GM13977 (cell line): ENCODE data around the gene DUSP5.
A peak's percentile ranks its signal among the peaks of the same experiment; 100 is the strongest.
"Not testable (repeated sequence)": the region's sequence is repeated elsewhere in the genome, so short reads cannot be mapped to it uniquely, and the experiment has no call there.

ENCODE experiments used
- DNase-seq: peaks from one replicate; pipeline ENCODE4 v3.0.0; 2012; ENCODE audit warnings: low spot score
- in situ Hi-C: fragments of 300-500 bp; cut with MboI; formaldehyde crosslinking; loops from one replicate; pipeline ENCODE4 v1.12.0; 2022; ENCODE audit warnings: low sequenced_read_pairs, low pct_unique_long_range_greater_than_20kb, mixed read lengths, inconsistent platforms; ENCODE audit not compliant: unreplicated experiment
- TF ChIP-seq, protein P1 (sequence below): IDR thresholded peaks from 2 replicates; pipeline ENCODE4 v1.5.1; 2012; ENCODE audit warnings: mild to moderate bottlenecking, control low read depth; ENCODE audit not compliant: insufficient read depth; ENCODE audit errors: extremely low read depth, missing control alignments

The DUSP5 gene

DNA sequence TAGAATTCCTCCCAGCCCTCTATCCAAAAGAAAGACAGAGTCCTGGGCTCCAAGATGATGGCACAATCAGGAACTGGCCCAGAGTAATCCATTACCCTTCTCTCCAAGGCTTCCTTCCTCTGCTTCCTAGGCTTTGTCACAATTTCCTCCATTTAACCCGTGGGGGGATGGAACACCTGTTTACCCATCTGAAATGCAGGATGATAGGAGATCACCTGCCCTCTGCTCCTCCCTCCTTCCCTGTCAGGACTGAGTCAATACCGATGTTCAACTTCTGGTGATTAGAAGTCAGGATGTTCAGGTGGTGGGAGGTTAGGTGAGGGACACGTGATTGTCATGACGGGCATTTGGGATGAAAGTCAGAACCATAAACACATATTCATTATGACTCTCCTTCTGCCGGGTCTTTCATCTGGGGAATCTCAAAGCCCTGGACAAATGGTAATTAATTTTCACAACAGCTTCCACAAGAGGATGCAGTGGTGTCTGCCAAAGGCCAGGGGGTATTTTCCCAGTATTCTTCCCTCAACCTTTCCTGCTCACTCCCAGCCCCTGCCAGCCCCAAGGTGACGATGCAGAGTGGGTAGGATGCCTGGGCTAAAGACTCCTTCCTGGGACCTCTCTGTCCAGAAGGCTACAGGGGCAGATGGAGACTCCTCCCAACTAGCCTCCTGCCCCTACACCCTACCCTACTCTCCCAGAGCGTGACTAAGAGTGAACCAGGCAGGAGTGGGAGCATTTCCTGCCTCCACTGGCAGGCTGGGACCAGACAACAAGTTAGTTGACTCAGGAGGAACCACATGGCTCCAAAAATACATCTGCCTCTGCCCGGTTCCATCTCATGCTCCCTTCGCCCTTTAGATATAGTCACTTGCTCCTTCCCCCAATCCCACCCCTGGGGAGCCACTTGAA lies 27.9 kb downstream of the DUSP5 start:
- in situ Hi-C loops = no loop called here
- no peak for DNase-seq
- TF ChIP-seq, protein P1, sequence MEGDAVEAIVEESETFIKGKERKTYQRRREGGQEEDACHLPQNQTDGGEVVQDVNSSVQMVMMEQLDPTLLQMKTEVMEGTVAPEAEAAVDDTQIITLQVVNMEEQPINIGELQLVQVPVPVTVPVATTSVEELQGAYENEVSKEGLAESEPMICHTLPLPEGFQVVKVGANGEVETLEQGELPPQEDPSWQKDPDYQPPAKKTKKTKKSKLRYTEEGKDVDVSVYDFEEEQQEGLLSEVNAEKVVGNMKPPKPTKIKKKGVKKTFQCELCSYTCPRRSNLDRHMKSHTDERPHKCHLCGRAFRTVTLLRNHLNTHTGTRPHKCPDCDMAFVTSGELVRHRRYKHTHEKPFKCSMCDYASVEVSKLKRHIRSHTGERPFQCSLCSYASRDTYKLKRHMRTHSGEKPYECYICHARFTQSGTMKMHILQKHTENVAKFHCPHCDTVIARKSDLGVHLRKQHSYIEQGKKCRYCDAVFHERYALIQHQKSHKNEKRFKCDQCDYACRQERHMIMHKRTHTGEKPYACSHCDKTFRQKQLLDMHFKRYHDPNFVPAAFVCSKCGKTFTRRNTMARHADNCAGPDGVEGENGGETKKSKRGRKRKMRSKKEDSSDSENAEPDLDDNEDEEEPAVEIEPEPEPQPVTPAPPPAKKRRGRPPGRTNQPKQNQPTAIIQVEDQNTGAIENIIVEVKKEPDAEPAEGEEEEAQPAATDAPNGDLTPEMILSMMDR = no peak

DNA sequence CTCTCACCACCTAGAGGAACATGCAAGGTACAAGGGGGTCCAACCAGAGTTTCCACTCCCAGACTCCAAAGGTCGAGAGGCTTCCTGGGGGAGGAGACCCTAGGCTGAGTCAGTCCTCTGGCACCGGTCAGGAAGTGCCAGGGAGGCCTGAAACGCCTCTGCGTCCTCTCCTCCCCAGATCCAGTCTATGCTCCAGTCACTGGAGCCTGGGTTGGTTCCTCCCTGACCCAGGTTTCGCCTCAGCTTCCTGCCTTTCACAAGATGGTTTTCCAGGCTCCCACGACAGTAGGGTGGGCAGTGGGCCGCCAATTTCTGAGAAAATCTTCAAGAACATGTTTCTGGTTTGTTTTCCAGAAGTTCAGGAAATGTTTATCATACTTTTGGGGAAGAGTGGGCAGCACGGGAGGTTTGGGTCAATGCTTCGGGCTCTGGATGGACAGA lies 30.0 kb downstream of the DUSP5 start:
- DNase-seq = no peak
- TF ChIP-seq, protein P1 = no peak
- in situ Hi-C loops = no loop called here

DNA sequence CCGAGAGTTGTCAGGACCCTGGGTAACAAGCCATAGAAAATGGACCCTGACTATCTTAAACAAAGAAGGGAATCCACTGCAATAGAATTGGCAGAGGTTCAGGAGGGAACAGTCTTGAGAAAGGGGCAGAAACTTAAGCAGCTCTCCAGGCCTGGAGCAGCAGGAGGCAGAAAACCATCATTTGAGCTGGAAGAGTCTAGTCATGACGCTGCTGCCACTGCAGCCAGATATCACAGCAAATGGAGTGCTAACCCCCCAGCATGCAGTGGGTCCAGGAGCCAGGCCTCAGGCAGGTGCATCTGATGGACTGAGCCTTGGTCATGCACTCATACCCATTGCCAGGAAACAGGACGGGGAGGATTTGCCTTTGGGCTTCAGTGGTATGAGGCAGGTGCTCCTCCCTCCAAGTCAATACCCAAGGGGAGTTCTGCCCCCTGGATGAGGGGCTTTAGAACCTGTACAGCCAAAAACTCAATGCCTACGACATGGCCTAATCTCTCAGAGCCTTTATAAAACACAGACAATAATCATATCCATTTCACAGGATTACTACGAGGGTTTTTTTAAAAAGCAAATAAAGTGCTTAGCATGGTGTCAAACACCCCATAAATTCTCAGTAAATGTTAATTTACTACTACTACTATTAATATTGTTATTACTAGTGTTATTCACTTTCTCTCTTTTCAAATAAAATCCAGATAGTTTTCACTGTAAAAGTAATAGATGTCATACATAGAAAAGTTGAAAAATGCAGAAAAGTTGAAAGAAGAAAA lies 30.7 kb downstream of the DUSP5 start:
- in situ Hi-C loops = no loop called here
- DNase-seq = no peak
- TF ChIP-seq, protein P1 = no peak

DNA sequence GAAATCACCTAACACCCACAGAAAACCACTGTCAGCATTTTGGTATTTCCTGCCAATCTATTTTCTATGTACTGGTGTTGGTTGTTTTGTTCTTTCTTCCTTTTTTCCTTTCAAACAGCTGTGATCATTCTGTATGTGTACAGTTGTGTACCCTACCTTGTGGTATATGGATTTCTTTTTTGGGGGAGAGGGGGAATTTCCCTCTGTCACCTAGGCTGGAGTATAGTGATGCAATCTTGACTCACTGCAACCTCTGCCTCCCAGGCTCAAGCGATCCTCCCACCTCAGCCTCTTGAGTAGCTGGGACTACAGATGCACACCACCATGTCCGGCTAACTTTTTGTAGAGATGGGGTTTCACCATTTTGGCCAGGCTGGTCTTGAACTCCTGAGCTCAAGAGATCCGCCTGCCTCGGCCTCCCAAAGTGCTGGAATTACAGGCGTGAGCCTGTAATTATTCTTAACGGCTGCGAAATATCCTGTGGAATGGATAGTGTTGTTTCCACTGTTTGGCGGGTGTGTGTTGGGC lies 31.4 kb downstream of the DUSP5 start:
- DNase-seq = peak; percentile 59
- in situ Hi-C loops = not testable (repeated sequence)

DNA sequence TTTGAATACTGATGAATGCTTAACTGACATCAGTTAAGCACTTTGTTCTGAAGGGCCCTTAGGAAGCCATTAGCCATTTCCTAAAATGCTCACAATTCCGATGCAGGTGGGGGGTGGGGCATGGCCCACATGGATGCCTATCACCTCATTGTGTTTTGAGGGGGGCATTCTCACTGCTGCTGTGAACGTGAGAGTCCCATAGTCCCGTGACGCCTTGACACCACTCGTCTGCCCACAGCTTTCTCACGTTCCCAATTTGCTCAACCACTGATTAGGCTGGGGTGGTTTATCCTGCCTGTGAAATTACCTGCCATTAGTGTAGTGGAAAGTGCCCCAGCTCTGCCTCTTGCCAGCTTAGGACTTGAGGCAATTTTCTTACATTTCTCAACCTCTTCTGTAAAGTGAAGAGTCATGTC lies 31.9 kb downstream of the DUSP5 start:
- TF ChIP-seq, protein P1 = no peak
- in situ Hi-C loops = loop anchor here (10.0 kb wide), 1 partner anchor 205 kb away; no protein-coding TSS in a partner anchor
- DNase-seq = peak; percentile 36

DNA sequence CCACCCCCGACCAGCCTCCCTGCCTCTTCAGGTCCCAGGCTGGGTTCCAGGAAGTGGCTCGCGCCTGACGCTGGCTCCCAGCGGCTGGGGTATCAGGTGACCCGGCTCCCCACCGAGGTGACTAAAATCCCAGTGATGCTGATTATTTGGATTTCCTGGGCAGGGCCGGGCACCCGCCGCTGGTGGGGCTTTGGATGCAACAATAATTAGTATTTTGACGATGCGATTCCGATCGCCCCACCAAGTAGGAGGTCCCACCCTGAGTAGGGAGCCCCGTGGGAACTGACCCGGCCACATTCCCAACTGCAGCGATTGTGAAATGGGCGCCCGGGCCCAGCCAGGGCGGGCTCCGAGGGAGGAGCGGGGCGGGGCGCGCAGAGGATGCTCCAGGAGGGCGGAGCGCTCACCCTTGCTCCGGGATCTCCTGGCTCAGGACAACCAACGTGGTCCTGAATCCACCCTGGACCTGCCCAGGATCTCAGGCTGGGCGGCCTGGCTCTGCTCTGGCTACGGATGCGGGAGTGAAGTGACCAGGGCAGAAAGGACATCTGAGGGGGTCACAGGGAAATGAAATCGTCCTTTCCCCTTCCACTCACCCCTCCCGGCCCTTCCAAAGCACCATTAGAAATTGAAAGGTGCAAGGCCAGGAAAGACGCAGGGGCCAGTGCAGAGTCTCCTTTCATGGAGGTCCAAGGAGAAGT lies 32.6 kb downstream of the DUSP5 start:
- in situ Hi-C loops = loop anchor here (10.0 kb wide), 1 partner anchor 205 kb away; no protein-coding TSS in a partner anchor
- no peak for DNase-seq
- TF ChIP-seq, protein P1 = no peak
